Neural crest cell (in vitro differentiated cells): ENCODE measurements around the gene SPATS2. TPM values are rescaled to one million over a fixed set of nuclear protein-coding genes. Genes with fewer than 3 reads are reported as not detected.
A peak's percentile ranks its signal among the peaks of the same experiment; 100 is the strongest.
"Not testable (repeated sequence)": the region's sequence is repeated elsewhere in the genome, so short reads cannot be mapped to it uniquely, and the experiment has no call there.

Source experiments
- DNase-seq: peaks from one replicate; pipeline ENCODE4 v3.0.0; 2021; ENCODE audit warnings: low read depth, mixed read lengths, low spot score
- H3K27ac Mint-ChIP-seq: one replicate; pipeline ENCODE4 v1.8.0; 2021; ENCODE audit warnings: mild to moderate bottlenecking, mixed read lengths; ENCODE audit not compliant: unreplicated experiment
- H3K27me3 Mint-ChIP-seq: 2 replicates; pipeline ENCODE4 v1.8.0; 2021; ENCODE audit warnings: low read depth, mild to moderate bottlenecking, mixed read lengths
- H3K36me3 Mint-ChIP-seq: 2 replicates; pipeline ENCODE4 v1.8.0; 2021; ENCODE audit warnings: low read depth, mild to moderate bottlenecking, mixed read lengths
- H3K4me1 Mint-ChIP-seq: 2 replicates; pipeline ENCODE4 v1.8.0; 2021; ENCODE audit warnings: mixed read lengths
- H3K4me3 Mint-ChIP-seq: one replicate; pipeline ENCODE4 v1.8.0; 2021; ENCODE audit warnings: mild to moderate bottlenecking, mixed read lengths
- H3K9me3 Mint-ChIP-seq: 2 replicates; pipeline ENCODE4 v1.8.0; 2021; ENCODE audit warnings: mixed read lengths
- total RNA-seq: library from RNA; stranded (reverse); gene quantifications from 2 replicates; pipeline ENCODE4 v1.2.1, GENCODE V29; 2021
- TF ChIP-seq, protein P1 (sequence below): fragments of 200-600 bp; sonication (generic); conservative IDR thresholded peaks from 2 replicates; pipeline ENCODE4 v1.5.0; 2021; ENCODE audit warnings: antibody characterized with exemption, mild to moderate bottlenecking

SPATS2 gene
- total RNA-seq, 1 donor from 2014 or later, result 45.2 TPM

DNA sequence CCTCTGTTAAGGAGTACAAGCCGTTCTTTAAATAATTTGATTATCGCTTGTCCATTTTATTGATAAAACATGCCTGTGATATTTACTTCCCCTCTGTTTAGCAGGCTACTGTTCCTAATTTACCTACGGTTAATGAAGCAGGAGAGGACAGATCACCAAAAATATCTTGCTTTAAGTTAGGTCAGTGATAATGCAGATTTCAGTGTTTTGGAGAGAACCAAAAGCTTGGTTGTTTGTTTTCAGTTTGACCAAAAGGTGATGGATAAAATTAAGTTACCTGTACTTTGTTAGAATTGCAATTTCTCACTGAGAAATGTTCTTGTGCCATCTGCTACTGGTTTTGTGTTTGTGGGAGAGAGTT lies 958 bp downstream of the SPATS2 start:
- H3K4me3 Mint-ChIP-seq, result peak overlapping the region; percentile 92
- H3K36me3 Mint-ChIP-seq, result peaks cover 3% of the 10 kb centered on the region
- no peak for DNase-seq
- peaks cover 30% of the 10 kb centered on the region for H3K4me1 Mint-ChIP-seq
- TF ChIP-seq, protein P1, sequence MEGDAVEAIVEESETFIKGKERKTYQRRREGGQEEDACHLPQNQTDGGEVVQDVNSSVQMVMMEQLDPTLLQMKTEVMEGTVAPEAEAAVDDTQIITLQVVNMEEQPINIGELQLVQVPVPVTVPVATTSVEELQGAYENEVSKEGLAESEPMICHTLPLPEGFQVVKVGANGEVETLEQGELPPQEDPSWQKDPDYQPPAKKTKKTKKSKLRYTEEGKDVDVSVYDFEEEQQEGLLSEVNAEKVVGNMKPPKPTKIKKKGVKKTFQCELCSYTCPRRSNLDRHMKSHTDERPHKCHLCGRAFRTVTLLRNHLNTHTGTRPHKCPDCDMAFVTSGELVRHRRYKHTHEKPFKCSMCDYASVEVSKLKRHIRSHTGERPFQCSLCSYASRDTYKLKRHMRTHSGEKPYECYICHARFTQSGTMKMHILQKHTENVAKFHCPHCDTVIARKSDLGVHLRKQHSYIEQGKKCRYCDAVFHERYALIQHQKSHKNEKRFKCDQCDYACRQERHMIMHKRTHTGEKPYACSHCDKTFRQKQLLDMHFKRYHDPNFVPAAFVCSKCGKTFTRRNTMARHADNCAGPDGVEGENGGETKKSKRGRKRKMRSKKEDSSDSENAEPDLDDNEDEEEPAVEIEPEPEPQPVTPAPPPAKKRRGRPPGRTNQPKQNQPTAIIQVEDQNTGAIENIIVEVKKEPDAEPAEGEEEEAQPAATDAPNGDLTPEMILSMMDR, result no peak
- H3K9me3 Mint-ChIP-seq, result no peaks in the 10 kb centered on the region
- H3K27me3 Mint-ChIP-seq, result no peaks in the 10 kb centered on the region
- no peak overlapping the region for H3K27ac Mint-ChIP-seq

DNA sequence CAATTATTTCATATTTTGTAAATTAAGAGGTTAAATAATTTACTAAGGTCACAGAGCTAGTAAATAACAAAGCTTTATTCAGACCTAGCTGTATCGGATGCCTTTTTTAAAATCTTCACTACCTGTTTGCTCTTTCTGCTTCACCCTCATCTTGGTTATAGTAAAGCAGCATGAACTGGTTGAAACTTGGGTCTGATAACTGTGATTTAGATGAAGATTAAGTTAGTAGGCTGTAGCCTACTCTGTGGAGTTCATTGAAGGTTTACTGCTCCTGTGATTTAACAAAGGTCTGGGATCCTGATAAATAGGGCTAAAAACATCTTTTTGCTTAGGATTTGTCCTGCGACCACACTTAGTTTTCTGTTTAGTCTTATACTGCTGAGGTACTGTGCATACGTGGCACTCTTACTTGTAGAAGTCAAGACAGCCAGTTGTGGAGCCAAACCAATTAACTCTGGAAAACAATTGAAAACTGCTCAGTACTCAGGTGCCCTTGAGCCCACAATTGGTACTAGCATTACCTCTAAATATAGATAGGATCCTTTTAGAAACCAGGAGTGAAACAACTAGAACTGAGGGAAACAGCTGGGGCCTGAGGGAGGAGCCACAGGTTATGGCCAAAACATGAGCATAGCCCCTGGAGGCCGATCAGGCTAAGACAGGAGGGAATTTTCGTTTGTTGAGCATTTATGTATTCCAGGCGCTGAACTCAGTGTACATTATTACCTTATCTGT lies 2.3 kb downstream of the SPATS2 start:
- Mint-ChIP-seq H3K4me1 (peaks cover 30% of the 10 kb centered on the region), H3K9me3 (no peaks in the 10 kb centered on the region), H3K27ac (no peak overlapping the region), H3K36me3 (peaks cover 3% of the 10 kb centered on the region), H3K27me3 (no peaks in the 10 kb centered on the region), H3K4me3 (peak overlapping the region; percentile 78)
- TF ChIP-seq, protein P1, result peak; percentile 51
- DNase-seq, result no peak

DNA sequence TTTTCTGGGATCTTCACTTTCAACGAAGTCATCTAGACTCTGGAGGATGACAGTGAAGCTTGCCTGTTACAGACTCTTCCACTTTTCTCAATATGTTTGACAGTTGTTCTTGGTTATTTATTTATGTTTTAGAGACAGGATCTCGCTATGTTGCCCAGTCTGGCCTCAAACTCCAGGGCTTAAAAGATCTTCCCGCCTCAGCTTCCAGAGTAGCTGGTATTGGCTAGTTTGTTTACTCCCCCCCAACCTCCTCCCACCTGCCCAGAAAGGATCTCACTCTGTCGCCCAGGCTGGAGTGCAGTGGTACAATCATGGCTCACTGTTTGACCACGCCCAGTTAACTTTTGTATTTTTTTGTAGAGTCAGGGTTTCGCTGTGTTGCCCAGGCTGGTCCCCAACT lies 3.3 kb downstream of the SPATS2 start:
- H3K9me3 Mint-ChIP-seq, result no peaks in the 10 kb centered on the region
- H3K27me3 Mint-ChIP-seq, result no peaks in the 10 kb centered on the region
- TF ChIP-seq, protein P1, result no peak
- peaks cover 3% of the 10 kb centered on the region for H3K36me3 Mint-ChIP-seq
- DNase-seq, result no peak
- H3K4me1 Mint-ChIP-seq, result peaks cover 30% of the 10 kb centered on the region
- no peak overlapping the region for H3K27ac Mint-ChIP-seq
- peak overlapping the region; percentile 5 for H3K4me3 Mint-ChIP-seq

DNA sequence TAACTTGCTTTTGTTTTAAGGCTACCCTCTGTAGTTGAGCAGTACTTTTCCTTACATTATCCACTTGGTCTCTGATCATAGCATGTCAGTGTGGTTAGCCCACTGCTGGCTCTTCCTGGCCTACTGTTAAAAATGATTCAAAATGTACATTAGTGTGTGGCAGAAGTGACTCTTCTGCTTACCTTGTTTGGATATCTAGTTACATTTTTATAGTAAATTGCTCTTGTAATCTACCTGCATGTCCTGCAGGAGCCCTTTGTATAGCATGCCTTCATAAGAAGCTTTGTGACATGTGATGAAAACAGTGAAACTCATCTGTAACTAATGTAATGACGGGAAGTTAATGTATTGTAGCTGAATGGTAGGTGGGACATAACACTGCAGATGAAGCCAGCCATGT lies 8.1 kb downstream of the SPATS2 start:
- no peak overlapping the region for H3K27ac Mint-ChIP-seq
- H3K27me3 Mint-ChIP-seq, result no peaks in the 10 kb centered on the region
- no peaks in the 10 kb centered on the region for H3K9me3 Mint-ChIP-seq
- H3K4me1 Mint-ChIP-seq, result peaks cover 8% of the 10 kb centered on the region
- DNase-seq, result no peak
- no peak overlapping the region for H3K4me3 Mint-ChIP-seq
- TF ChIP-seq, protein P1, result no peak
- peaks cover 3% of the 10 kb centered on the region for H3K36me3 Mint-ChIP-seq

DNA sequence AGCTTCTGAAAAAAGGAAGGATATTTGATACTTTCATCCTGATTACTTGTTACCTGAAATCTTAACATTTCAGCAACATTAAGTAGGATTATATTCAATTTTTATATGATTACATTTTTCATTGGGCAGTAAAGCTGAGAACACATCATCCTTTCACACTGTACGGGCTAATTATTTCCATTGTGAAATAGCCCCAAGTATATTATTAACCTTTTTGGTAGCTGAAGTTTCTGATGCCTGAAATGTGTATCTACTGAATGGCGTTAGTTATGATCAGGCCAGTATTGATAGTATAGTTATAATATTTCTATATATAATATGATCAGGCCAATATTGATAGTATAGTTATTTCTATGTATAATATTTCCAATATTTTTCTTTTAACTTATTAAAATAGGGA lies 10.1 kb downstream of the SPATS2 start:
- no peak for DNase-seq
- Mint-ChIP-seq H3K9me3 (no peaks in the 10 kb centered on the region), H3K36me3 (peaks cover 3% of the 10 kb centered on the region), H3K27me3 (no peaks in the 10 kb centered on the region), H3K4me1 (no peaks in the 10 kb centered on the region), H3K27ac (no peak overlapping the region), H3K4me3 (no peak overlapping the region)
- TF ChIP-seq, protein P1, result no peak

DNA sequence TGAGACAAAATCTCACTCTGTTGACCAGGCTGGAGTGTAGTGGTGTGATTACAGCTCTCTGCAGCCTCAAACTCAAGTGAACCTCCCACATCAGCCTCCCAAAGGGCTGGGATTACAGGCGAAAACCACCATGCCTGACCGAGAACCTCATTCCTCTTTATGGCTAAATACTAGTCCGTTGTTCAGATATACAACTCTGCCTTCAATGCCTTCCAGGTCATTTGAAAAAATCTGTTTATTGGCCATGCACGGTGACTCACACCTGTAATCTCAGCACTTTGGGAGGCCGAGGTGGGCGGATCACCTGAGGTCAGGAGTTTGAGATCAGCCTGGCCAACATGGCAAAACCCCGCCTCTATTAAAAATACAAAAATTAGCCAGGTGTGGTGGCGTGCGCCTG lies 12.9 kb downstream of the SPATS2 start:
- H3K36me3 Mint-ChIP-seq, H3K27ac Mint-ChIP-seq, H3K4me3 Mint-ChIP-seq: not testable (repeated sequence)

More for the DNA sequence above, 12.9 kb downstream of the SPATS2 start:
- not testable (repeated sequence) for H3K4me1 Mint-ChIP-seq, H3K9me3 Mint-ChIP-seq, H3K27me3 Mint-ChIP-seq, DNase-seq
